Activated CD8-positive, alpha-beta T cell treated with anti-CD3 and anti-CD28 coated beads, Interleukin-2, amount 10 ng/mL, durations not matched to agents 7 days and 5 days (primary cell): ENCODE data around the gene CFAP68. TPM values are rescaled to one million over a fixed set of nuclear protein-coding genes. Genes with fewer than 3 reads are reported as not detected.

Experiments used
- ATAC-seq: fragments of 150-1000 bp; cut with Tn5 transposase; one replicate; pipeline ENCODE4 v1.10.0; 2021; ENCODE audit warnings: moderate library complexity
- CTCF ChIA-PET: fragments of 350-600 bp; sonication (Branson Sonifier 250); formaldehyde crosslinking; loops from one replicate; lab custom pipeline; 2021; ENCODE audit warnings: antibody characterized with exemption; lab: Charles Lee
- POLR2A ChIA-PET: fragments of 350-600 bp; sonication (Branson Sonifier 250); formaldehyde crosslinking; loops from one replicate; lab custom pipeline; 2021; ENCODE audit warnings: antibody characterized with exemption; lab: Charles Lee
- DNase-seq: peaks from one replicate; pipeline ENCODE4 v3.0.0-alpha.2; 2020
- H3K27ac Mint-ChIP-seq: one replicate; pipeline ENCODE4 v1.8.0; 2021; ENCODE audit warnings: mild to moderate bottlenecking, mixed read lengths
- H3K27me3 Mint-ChIP-seq: one replicate; pipeline ENCODE4 v1.8.0; 2021; ENCODE audit warnings: low read depth, mixed read lengths
- H3K36me3 Mint-ChIP-seq: one replicate; pipeline ENCODE4 v1.8.0; 2021; ENCODE audit warnings: low read depth, mixed read lengths
- H3K4me1 Mint-ChIP-seq: one replicate; pipeline ENCODE4 v1.8.0; 2021; ENCODE audit warnings: low read depth, mixed read lengths
- H3K4me3 Mint-ChIP-seq: one replicate; pipeline ENCODE4 v1.8.0; 2021; ENCODE audit warnings: mild to moderate bottlenecking, mixed read lengths
- H3K9me3 Mint-ChIP-seq: one replicate; pipeline ENCODE4 v1.8.0; 2022; ENCODE audit warnings: mixed read lengths; ENCODE audit not compliant: insufficient read depth
- total RNA-seq, 2 experiments: library from RNA; stranded (reverse); gene quantifications; one replicate each; pipeline ENCODE4 v1.2.3, GENCODE V29; 2021

Gene CFAP68
- total RNA-seq, 2 experiments from 2014 or later = 17.8 to 18.3 TPM

GRCh38 chr11:111909378-111909777, 30.0 kb downstream of the CFAP68 start:
- no peak overlapping the region for H3K4me3 Mint-ChIP-seq
- no peaks in the 10 kb centered on the region for H3K4me1 Mint-ChIP-seq
- DNase-seq (no peak), ATAC-seq (no peak)
- H3K27me3 Mint-ChIP-seq = peaks cover 38% of the 10 kb centered on the region
- H3K27ac Mint-ChIP-seq = no peak overlapping the region
- H3K9me3 Mint-ChIP-seq = no peaks in the 10 kb centered on the region
- ChIA-PET POLR2A (no interaction called here), CTCF (interaction anchor here (2.2 kb wide), 1 partner anchor 9 kb away, joined by 6 read pairs; the partner anchor contains the start of gene C11orf52)
- no peaks in the 10 kb centered on the region for H3K36me3 Mint-ChIP-seq

GRCh38 chr11:111910676-111911562, 31.6 kb downstream of the CFAP68 start:
- POLR2A ChIA-PET = no interaction called here
- ATAC-seq (no peak), DNase-seq (no peak)
- Mint-ChIP-seq H3K9me3 (no peaks in the 10 kb centered on the region), H3K36me3 (no peaks in the 10 kb centered on the region), H3K4me3 (no peak overlapping the region), H3K27ac (no peak overlapping the region), H3K27me3 (peaks cover 45% of the 10 kb centered on the region), H3K4me1 (no peaks in the 10 kb centered on the region)
- CTCF ChIA-PET = interaction anchor here (0.9 to 1.0 kb wide), 2 partner anchors 69 to 71 kb away, joined by 3 to 4 read pairs; no protein-coding TSS in a partner anchor

- no peak within 1 kb of the TSS for H3K27ac Mint-ChIP-seq
- peaks cover 50% of the 10 kb centered on the region for H3K27me3 Mint-ChIP-seq
Observed at GRCh38 chr11:111911563-111912401, 32.4 kb downstream of the CFAP68 start, which contains the start of gene CRYAB. Gene CRYAB (minus strand): TSS chr11:111911770. CDS start chr11:111911724, 46 bp downstream.

GRCh38 chr11:111912535-111912934, 33.2 kb downstream of the CFAP68 start, which contains the start of gene HSPB2:
Gene HSPB2 (plus strand): TSS chr11:111912734. CDS start chr11:111912830, 96 bp downstream.
- Mint-ChIP-seq H3K4me3 (no peak within 1 kb of the TSS), H3K27me3 (peaks cover 50% of the 10 kb centered on the region), H3K36me3 (no peaks in the 10 kb centered on the region), H3K4me1 (no peaks in the 10 kb centered on the region), H3K27ac (no peak within 1 kb of the TSS), H3K9me3 (no peaks in the 10 kb centered on the region)
- ATAC-seq = no peak
- CTCF ChIA-PET = no interaction called here
- POLR2A ChIA-PET = no interaction called here
- DNase-seq = no peak

More at GRCh38 chr11:111911563-111912401, 32.4 kb downstream of the CFAP68 start, which contains the start of gene CRYAB:
- H3K4me1 Mint-ChIP-seq = no peaks in the 10 kb centered on the region
- no peaks in the 10 kb centered on the region for H3K9me3 Mint-ChIP-seq
- H3K36me3 Mint-ChIP-seq = no peaks in the 10 kb centered on the region
- DNase-seq (no peak), ATAC-seq (no peak)
- H3K4me3 Mint-ChIP-seq = no peak within 1 kb of the TSS
- CTCF ChIA-PET = interaction anchor here (1.0 kb wide), 1 partner anchor 70 kb away, joined by 4 read pairs; no protein-coding TSS in a partner anchor
- POLR2A ChIA-PET = no interaction called here

GRCh38 chr11:111913031-111913861, 33.9 kb downstream of the CFAP68 start:
- DNase-seq (no peak), ATAC-seq (no peak)
- Mint-ChIP-seq H3K27ac (no peak overlapping the region), H3K36me3 (no peaks in the 10 kb centered on the region), H3K4me1 (no peaks in the 10 kb centered on the region), H3K27me3 (peaks cover 50% of the 10 kb centered on the region), H3K9me3 (no peaks in the 10 kb centered on the region), H3K4me3 (no peak overlapping the region)
- POLR2A ChIA-PET = interaction anchor here (1.9 kb wide), 1 partner anchor 13 kb away, joined by 8 read pairs; no protein-coding TSS in a partner anchor
- CTCF ChIA-PET = interaction anchor here (1.3 kb wide), 1 partner anchor 13 kb away, joined by 6 read pairs; no protein-coding TSS in a partner anchor

- Mint-ChIP-seq H3K36me3 (no peaks in the 10 kb centered on the region), H3K9me3 (no peaks in the 10 kb centered on the region), H3K4me1 (no peaks in the 10 kb centered on the region), H3K27ac (no peak overlapping the region), H3K27me3 (peaks cover 50% of the 10 kb centered on the region), H3K4me3 (no peak overlapping the region)
- DNase-seq (no peak), ATAC-seq (no peak)
- POLR2A ChIA-PET = interaction anchor here (1.9 kb wide), 1 partner anchor 13 kb away, joined by 8 read pairs; no protein-coding TSS in a partner anchor
- CTCF ChIA-PET = interaction anchor here (1.3 to 1.5 kb wide), 2 partner anchors 12 to 15 kb away, joined by 3 to 6 read pairs; no protein-coding TSS in a partner anchor
Observed at GRCh38 chr11:111913997-111914396, 34.7 kb downstream of the CFAP68 start.

- DNase-seq (no peak), ATAC-seq (no peak)
- H3K4me3 Mint-ChIP-seq = no peak overlapping the region
- H3K9me3 Mint-ChIP-seq = no peaks in the 10 kb centered on the region
- ChIA-PET POLR2A (no interaction called here), CTCF (interaction anchor here (0.9 kb wide), 1 partner anchor 10 kb away, joined by 3 read pairs; no protein-coding TSS in a partner anchor)
- no peaks in the 10 kb centered on the region for H3K4me1 Mint-ChIP-seq
- no peaks in the 10 kb centered on the region for H3K36me3 Mint-ChIP-seq
- H3K27me3 Mint-ChIP-seq = peaks cover 41% of the 10 kb centered on the region
- H3K27ac Mint-ChIP-seq = no peak overlapping the region
Observed at GRCh38 chr11:111916768-111917167, 37.4 kb downstream of the CFAP68 start.

- no peaks in the 10 kb centered on the region for H3K9me3 Mint-ChIP-seq
- CTCF ChIA-PET = interaction anchor here (0.9 to 2.0 kb wide), 2 partner anchors 9 to 14 kb away, joined by 3 to 6 read pairs; no protein-coding TSS in a partner anchor
Observed at GRCh38 chr11:111917312-111917711, 38.0 kb downstream of the CFAP68 start.

GRCh38 chr11:111917788-111918187, 38.4 kb downstream of the CFAP68 start:
- Mint-ChIP-seq H3K27me3 (peaks cover 35% of the 10 kb centered on the region), H3K27ac (no peak overlapping the region), H3K36me3 (no peaks in the 10 kb centered on the region), H3K4me3 (no peak overlapping the region), H3K4me1 (no peaks in the 10 kb centered on the region), H3K9me3 (no peaks in the 10 kb centered on the region)
- no peak for DNase-seq
- ChIA-PET POLR2A (interaction anchor here (1.3 kb wide), 1 partner anchor 9 kb away, joined by 4 read pairs; no protein-coding TSS in a partner anchor), CTCF (interaction anchor here (0.9 to 2.0 kb wide), 2 partner anchors 9 to 14 kb away, joined by 3 to 6 read pairs; no protein-coding TSS in a partner anchor)
- ATAC-seq = no peak

More at GRCh38 chr11:111917312-111917711, 38.0 kb downstream of the CFAP68 start:
- H3K4me3 Mint-ChIP-seq = no peak overlapping the region
- no peaks in the 10 kb centered on the region for H3K36me3 Mint-ChIP-seq
- ATAC-seq (no peak), DNase-seq (no peak)
- H3K27me3 Mint-ChIP-seq = peaks cover 35% of the 10 kb centered on the region
- no peaks in the 10 kb centered on the region for H3K4me1 Mint-ChIP-seq
- POLR2A ChIA-PET = interaction anchor here (1.3 kb wide), 1 partner anchor 9 kb away, joined by 4 read pairs; no protein-coding TSS in a partner anchor
- H3K27ac Mint-ChIP-seq = no peak overlapping the region
